HG03159 (cell line): ENCODE data around the gene PEX6.

Experiments
- ATAC-seq: cut with Tn5 transposase; IDR thresholded peaks from one replicate; pipeline ENCODE4 v1.9.1; 2021; ENCODE audit warnings: mild to moderate bottlenecking, moderate library complexity; ENCODE audit not compliant: unreplicated experiment

Gene PEX6, protein sequence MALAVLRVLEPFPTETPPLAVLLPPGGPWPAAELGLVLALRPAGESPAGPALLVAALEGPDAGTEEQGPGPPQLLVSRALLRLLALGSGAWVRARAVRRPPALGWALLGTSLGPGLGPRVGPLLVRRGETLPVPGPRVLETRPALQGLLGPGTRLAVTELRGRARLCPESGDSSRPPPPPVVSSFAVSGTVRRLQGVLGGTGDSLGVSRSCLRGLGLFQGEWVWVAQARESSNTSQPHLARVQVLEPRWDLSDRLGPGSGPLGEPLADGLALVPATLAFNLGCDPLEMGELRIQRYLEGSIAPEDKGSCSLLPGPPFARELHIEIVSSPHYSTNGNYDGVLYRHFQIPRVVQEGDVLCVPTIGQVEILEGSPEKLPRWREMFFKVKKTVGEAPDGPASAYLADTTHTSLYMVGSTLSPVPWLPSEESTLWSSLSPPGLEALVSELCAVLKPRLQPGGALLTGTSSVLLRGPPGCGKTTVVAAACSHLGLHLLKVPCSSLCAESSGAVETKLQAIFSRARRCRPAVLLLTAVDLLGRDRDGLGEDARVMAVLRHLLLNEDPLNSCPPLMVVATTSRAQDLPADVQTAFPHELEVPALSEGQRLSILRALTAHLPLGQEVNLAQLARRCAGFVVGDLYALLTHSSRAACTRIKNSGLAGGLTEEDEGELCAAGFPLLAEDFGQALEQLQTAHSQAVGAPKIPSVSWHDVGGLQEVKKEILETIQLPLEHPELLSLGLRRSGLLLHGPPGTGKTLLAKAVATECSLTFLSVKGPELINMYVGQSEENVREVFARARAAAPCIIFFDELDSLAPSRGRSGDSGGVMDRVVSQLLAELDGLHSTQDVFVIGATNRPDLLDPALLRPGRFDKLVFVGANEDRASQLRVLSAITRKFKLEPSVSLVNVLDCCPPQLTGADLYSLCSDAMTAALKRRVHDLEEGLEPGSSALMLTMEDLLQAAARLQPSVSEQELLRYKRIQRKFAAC

DNA sequence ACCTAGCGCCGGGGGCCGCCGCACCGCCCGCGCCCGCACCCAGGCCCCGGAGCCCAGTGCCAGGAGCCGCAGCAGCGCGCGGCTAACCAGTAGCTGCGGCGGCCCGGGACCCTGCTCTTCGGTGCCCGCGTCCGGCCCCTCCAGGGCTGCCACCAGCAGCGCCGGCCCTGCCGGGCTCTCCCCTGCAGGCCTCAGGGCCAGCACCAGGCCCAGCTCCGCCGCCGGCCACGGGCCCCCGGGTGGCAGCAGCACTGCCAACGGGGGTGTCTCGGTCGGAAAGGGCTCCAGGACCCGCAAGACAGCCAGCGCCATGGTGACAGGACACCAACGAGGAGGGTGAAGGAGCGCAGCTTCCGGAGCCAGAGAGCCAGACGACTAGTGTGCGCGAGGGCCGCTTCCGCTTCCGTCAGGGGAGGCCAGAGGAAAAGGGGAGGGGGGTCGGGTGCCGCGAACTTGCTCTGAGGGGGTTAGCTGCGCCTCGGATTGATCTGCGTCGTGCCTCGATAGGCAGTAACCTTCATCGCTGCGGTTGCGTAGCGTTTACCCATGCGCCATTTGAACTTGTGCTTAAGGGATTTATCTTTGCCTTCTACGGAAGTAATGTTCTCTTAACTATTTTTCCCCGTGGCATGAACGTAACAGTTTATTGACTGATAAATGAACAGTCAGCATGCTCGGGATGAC, at the start of gene PEX6:
Gene PEX6, minus strand, starts transcription at position 343 of the 684 bp plus-strand sequence. Its CDS starts 31 bp downstream, at position 312.
- peak; percentile 88 for ATAC-seq

DNA sequence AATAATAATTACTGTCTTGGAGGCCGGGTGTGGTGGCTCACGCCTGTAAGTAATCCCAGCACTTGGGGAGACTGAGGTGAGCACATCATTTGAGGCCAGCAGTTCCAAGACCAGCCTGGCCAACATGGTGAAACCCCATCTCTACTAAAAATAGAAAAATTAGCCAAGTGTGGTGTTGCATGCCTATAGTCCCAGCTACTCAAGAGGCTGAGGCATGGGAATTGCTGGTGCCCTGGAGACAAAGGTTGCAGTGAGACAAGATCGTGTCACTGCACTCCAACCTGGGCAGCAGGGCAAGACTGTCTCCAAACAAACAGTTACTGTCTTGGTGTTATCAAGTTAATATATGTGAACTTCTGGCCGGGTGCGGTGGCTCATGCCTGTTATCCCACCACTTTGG, 47.4 kb upstream of the PEX6 start:
- ATAC-seq = no peak

DNA sequence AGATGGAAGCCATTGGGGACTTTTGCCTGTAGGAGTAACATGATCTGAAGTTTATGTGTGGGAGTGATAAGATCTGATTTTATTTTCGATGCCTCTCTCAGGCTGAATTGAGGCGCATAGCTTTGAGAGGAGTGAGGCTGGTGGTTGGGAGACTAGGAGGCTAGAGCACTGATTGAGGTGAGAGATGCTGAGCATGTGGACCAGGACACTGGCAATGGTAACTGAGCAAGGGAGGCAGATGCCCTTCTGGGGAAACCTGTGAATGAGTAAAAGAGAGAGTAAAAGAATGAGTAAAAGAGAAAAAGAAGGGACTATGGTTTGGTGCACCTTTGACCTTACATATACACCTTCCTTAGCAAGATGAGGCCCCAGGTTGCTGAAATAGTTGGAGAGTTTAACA, 45.5 kb upstream of the PEX6 start:
- ATAC-seq = no peak

DNA sequence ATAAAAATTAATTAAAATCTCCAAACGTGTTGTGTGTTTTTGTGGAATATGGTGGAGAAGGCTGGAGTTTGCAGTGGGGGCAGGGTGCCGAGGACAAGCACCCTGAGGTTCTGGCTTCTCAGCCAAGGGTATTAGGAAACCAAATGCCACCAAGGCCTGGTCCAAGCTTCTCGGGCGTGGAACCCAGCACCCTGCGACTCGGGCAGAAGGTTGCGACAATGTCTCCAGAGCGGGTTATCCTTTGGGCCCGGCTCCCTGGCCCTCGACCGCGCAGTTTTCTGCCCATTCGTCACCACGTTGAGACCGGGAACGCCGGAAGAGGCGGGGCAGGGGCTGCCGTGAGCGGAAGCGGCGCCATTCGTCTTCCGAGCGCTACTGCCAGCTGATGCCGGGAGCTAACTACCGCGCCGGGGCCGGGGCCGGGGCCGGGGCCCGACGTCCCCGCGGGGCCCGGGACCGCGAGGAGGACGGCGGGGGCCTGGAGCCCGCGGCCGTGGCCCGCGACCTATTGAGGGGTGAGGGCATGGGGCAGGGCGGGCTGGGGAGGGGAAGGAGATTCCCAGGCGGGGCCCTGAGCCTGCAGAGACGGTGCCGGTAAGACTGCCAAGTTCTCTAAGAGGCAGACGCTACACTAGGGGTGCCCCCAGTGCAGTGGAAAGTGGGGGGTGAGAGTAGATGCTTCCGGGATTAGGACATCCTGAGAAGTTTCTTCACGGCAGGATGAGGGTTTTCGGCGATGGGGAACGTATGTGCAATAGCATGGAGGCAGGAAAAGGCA, 42.5 kb upstream of the PEX6 start, which contains the start of gene RRP36:
Gene RRP36, plus strand, starts transcription at position 354 of the 778 bp plus-strand sequence. Its CDS starts 32 bp downstream, at position 386.
- ATAC-seq = peak; percentile 65

GRCh38 chr6:43020847-43021246, 41.9 kb upstream of the PEX6 start:
- ATAC-seq = no peak

DNA sequence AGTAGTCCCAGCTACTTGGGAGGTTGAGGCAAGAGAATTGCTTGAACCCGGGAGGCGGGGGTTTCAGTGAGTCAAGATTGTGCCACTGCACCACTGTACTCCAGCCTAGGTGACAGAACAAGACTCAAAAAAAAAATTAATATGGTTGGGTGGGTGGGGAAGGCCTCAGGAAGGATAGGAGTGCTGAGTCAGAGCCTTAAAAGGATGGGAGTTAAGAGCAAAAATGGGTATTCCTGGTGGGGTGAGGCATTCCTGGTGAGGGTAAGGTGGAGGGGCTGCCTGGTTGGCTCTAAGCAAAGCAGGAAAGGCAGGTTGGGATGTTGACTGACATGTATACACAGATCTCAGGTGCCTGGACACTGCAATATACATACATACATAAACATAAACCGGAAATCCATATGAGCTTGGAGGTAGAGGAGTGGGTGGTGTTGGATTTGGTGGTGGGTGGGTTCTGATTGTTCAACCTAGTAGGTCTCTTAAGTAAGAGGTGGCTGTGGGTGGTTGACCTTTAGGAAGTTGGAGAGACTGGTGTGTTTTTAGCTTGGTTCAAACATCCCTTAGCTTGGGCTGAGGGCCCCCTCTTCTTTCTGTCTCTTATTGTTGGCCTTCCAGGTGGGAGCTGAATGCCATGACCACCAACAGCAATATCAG, 41.2 kb upstream of the PEX6 start:
- no peak for ATAC-seq

GRCh38 chr6:43019152-43019551, 40.2 kb upstream of the PEX6 start:
- ATAC-seq = no peak

DNA sequence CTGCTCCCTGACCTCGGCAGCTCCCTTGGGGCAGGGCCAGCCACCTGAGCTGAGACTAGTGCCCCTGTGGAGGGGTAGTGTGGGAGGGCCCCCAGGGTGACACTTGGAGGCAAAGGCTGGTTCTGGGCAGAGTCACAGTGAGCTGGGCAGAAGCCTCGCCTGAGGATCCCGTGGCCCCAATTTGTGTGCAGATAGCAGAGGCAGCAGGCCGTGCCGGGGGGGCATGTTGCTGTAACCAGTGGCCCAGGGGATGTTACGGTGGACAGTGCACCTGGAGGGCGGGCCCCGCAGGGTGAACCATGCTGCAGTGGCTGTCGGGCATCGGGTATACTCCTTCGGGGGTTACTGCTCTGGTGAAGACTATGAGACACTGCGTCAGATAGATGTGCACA, 38.0 kb upstream of the PEX6 start:
- ATAC-seq = no peak

GRCh38 chr6:43016176-43016942, 37.4 kb upstream of the PEX6 start:
- no peak for ATAC-seq

DNA sequence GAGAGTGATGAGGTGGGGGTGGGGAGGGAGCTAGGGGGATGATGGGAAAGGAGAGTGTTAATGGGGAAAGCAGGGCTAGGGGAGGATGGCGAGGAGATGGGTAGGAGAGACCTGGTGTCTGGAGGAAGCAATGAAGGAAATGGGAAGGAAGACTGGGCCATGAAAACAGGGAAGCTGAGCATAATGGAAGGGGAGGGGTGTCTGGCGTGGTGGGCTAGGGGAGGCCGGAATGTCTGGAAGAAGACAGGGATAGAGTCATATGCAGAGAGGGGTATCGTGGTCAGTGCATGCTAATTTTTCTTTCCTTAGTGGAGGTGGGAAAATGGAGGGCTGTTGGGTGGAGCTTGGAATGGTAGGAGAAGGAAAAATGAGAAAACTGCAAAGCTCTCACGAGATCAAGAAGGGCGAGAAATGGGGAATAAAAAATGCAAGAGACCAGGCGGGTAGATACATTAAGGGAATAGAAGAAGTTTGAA, 35.5 kb upstream of the PEX6 start:
- no peak for ATAC-seq

GRCh38 chr6:43013843-43014433, 35.0 kb upstream of the PEX6 start, which contains the start of the genes KLHDC3 and MEA1:
TSS of gene KLHDC3 (plus strand) at chr6:43014249. CDS start at chr6:43017193, 2,944 bp downstream.
TSS of gene MEA1 (minus strand) at chr6:43013946. CDS start at chr6:43013813, 133 bp downstream.
- peak; percentile 91 for ATAC-seq

DNA sequence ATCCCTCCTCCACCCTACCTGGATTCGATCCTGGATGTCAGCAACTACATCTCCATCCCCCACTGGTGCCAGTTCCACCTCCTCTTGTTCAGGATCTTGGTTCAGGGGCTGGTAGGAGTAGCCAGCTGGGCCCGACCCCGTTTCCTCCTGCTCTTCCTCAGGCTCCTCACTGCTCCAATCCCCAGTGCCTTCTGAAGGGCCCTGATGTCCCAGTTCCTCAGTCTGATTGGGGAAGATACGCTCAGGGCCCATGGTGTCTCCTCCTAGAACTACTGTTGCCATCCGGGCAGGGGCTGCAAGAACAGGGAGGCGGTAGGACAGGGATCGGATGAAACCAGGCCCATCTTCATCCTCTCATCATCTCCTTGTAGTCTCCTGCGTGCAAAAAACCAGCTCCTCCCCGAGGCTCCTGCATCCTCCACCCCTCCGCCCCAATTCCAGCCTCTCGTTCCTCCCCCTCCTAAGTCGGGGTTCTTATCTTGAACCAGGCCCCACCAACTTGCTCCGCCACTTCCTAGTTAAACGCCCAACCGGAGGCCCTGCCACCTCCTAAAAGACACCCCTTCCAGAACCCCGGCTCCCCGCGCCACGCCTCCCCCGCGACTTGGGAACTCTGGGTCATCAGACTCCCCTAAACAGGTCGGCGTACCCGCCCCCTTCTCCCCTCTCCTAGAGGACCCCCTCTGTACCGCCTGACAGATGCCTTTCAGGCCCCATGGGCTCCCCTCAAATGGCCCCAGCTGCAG, 34.3 kb upstream of the PEX6 start:
- ATAC-seq = peak; percentile 1

DNA sequence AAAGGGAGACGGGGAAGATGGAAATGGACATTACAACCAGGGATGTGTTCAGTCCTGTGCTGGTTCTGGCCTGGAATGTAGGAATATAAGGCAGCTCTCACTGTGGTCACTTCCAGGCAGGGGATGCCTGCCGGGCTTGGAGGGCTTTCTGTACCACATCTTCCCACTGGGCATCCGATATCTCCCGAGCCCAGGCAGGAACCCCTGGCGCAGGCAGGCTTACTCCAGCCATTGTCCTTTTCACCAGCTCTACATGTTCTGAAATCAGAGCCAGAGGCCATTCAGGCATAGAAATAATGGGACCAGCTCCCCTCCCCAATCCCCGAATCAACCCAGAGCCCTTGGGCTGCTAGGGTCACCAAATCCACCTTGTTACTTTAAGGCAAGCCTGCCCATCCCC, 33.4 kb upstream of the PEX6 start:
- ATAC-seq = no peak

- no peak for ATAC-seq
These were observed 32.2 kb upstream of the PEX6 start for GRCh38 chr6:43011207-43011606.

- ATAC-seq = no peak
These were observed 30.1 kb upstream of the PEX6 start for GRCh38 chr6:43009124-43009523.

DNA sequence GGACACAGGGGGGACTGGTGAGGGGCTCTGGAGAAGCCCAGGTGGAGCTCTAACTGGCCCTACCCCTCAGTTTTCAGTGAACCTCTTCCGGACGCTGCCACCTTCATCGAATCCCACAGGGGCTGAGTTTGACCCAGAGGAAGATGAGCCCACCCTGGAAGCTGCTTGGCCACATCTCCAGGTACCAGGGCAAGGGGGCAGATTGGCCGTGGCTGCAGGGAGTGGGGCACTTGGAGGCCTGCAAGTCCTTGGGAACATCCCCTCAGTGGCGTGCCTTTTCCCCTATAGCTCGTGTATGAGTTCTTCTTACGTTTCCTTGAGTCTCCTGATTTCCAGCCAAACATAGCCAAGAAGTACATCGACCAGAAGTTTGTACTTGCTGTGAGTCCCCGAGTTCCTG, 28.1 kb upstream of the PEX6 start:
- no peak for ATAC-seq

DNA sequence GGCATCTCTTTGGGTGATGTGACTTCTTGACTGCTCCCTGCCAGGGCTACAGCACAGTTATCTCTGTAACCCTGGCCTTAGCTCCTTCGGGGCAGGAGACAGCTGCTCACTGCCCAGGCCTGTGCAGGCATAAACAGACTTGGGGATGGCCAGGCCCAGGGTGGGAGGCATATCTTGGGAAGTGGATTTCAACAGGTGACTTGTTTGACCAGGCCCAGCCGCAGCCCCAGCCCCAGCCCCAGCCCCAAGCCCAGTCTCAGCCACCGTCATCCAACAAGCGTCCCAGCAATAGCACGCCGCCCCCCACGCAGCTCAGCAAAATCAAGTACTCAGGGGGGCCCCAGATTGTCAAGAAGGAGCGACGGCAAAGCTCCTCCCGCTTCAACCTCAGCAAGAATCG, 27.3 kb upstream of the PEX6 start:
- no peak for ATAC-seq

DNA sequence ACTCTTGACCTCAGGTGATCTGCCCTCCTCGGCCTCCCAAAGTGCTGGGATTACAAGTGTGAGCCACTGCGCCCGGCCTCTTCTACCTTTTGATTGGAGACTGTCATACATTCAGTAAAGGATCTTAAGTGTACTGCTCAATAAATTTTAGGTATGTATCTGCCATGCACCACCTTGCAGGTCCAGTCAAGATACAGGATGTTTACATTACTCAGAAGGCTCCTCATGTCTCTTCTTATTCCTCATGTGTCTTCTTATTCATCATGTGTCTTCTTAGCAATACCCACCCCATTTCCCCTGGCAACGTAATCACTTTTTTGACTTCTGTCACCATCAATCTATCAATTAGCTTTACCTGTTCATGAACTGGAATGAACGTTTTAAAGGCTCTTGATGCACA, 26.9 kb upstream of the PEX6 start:
- no peak for ATAC-seq
